ENCODE data around the gene RGSL1.

RGSL1 gene

GRCh38 chr1:182596934-182597333, 147.0 kb downstream of the RGSL1 start:
- Histone ChIP-seq H3K27me3 (ENCODE audit: control insufficient read depth, insufficient read depth, low read length) (no peaks in the 10 kb centered on the region), H3K4me1 (ENCODE audit: control insufficient read depth, low read depth, low read length) (peaks cover 8% of the 10 kb centered on the region), H3K4me3 (ENCODE audit: low read length) (no peak overlapping the region), H3K9ac (ENCODE audit: low read length) (no peak overlapping the region), H3K9me3 (ENCODE audit: control insufficient read depth, low read depth, low read length) (no peaks in the 10 kb centered on the region), H3K27ac (ENCODE audit: low read length) (no peak overlapping the region), H3K36me3 (ENCODE audit: control insufficient read depth, low read depth, low read length) (peaks cover 13% of the 10 kb centered on the region)

GRCh38 chr1:182598296-182598695, 148.3 kb downstream of the RGSL1 start:
- H3K9ac ChIP-seq (ENCODE audit: low read length), result no peak overlapping the region
- H3K9me3 ChIP-seq (ENCODE audit: control insufficient read depth, low read depth, low read length), result no peaks in the 10 kb centered on the region
- peaks cover 13% of the 10 kb centered on the region for H3K36me3 ChIP-seq (ENCODE audit: control insufficient read depth, low read depth, low read length)
- H3K27me3 ChIP-seq (ENCODE audit: control insufficient read depth, insufficient read depth, low read length), result peaks cover 9% of the 10 kb centered on the region
- peaks cover 21% of the 10 kb centered on the region for H3K4me1 ChIP-seq (ENCODE audit: control insufficient read depth, low read depth, low read length)
- H3K4me3 ChIP-seq (ENCODE audit: low read length), result no peak overlapping the region
- no peak overlapping the region for H3K27ac ChIP-seq (ENCODE audit: low read length)

- H3K27me3 ChIP-seq (ENCODE audit: control insufficient read depth, insufficient read depth, low read length), result peaks cover 16% of the 10 kb centered on the region
- no peak overlapping the region for H3K4me3 ChIP-seq (ENCODE audit: low read length)
- no peak overlapping the region for H3K27ac ChIP-seq (ENCODE audit: low read length)
- H3K36me3 ChIP-seq (ENCODE audit: control insufficient read depth, low read depth, low read length), result peaks cover 13% of the 10 kb centered on the region
- peaks cover 26% of the 10 kb centered on the region for H3K4me1 ChIP-seq (ENCODE audit: control insufficient read depth, low read depth, low read length)
- no peaks in the 10 kb centered on the region for H3K9me3 ChIP-seq (ENCODE audit: control insufficient read depth, low read depth, low read length)
- no peak overlapping the region for H3K9ac ChIP-seq (ENCODE audit: low read length)
These were observed 149.4 kb downstream of the RGSL1 start for GRCh38 chr1:182599339-182599738.

- no peak overlapping the region for H3K9ac ChIP-seq (ENCODE audit: low read length)
- H3K4me1 ChIP-seq (ENCODE audit: control insufficient read depth, low read depth, low read length), result peaks cover 29% of the 10 kb centered on the region
- no peak overlapping the region for H3K4me3 ChIP-seq (ENCODE audit: low read length)
- no peak overlapping the region for H3K27ac ChIP-seq (ENCODE audit: low read length)
- peaks cover 24% of the 10 kb centered on the region for H3K27me3 ChIP-seq (ENCODE audit: control insufficient read depth, insufficient read depth, low read length)
- H3K9me3 ChIP-seq (ENCODE audit: control insufficient read depth, low read depth, low read length), result no peaks in the 10 kb centered on the region
- H3K36me3 ChIP-seq (ENCODE audit: control insufficient read depth, low read depth, low read length), result peaks cover 13% of the 10 kb centered on the region
These were observed 150.2 kb downstream of the RGSL1 start for GRCh38 chr1:182600036-182600713.

- Histone ChIP-seq H3K9ac (ENCODE audit: low read length) (no peak overlapping the region), H3K27me3 (ENCODE audit: control insufficient read depth, insufficient read depth, low read length) (peaks cover 31% of the 10 kb centered on the region), H3K36me3 (ENCODE audit: control insufficient read depth, low read depth, low read length) (peaks cover 13% of the 10 kb centered on the region), H3K4me1 (ENCODE audit: control insufficient read depth, low read depth, low read length) (peaks cover 26% of the 10 kb centered on the region), H3K27ac (ENCODE audit: low read length) (no peak overlapping the region), H3K9me3 (ENCODE audit: control insufficient read depth, low read depth, low read length) (no peaks in the 10 kb centered on the region), H3K4me3 (ENCODE audit: low read length) (no peak overlapping the region)
These were observed 150.9 kb downstream of the RGSL1 start for GRCh38 chr1:182600745-182601415.

- Histone ChIP-seq H3K4me3 (ENCODE audit: low read length) (no peak overlapping the region), H3K27me3 (ENCODE audit: control insufficient read depth, insufficient read depth, low read length) (peaks cover 33% of the 10 kb centered on the region), H3K9ac (ENCODE audit: low read length) (no peak overlapping the region), H3K27ac (ENCODE audit: low read length) (no peak overlapping the region), H3K4me1 (ENCODE audit: control insufficient read depth, low read depth, low read length) (peaks cover 26% of the 10 kb centered on the region), H3K36me3 (ENCODE audit: control insufficient read depth, low read depth, low read length) (peaks cover 13% of the 10 kb centered on the region), H3K9me3 (ENCODE audit: control insufficient read depth, low read depth, low read length) (no peaks in the 10 kb centered on the region)
These were observed 151.5 kb downstream of the RGSL1 start for GRCh38 chr1:182601416-182601786.

GRCh38 chr1:182601913-182602312, 152.0 kb downstream of the RGSL1 start:
- Histone ChIP-seq H3K4me1 (ENCODE audit: control insufficient read depth, low read depth, low read length) (peaks cover 26% of the 10 kb centered on the region), H3K4me3 (ENCODE audit: low read length) (peak overlapping the region; percentile 12), H3K9ac (ENCODE audit: low read length) (no peak overlapping the region), H3K27me3 (ENCODE audit: control insufficient read depth, insufficient read depth, low read length) (peaks cover 37% of the 10 kb centered on the region), H3K9me3 (ENCODE audit: control insufficient read depth, low read depth, low read length) (no peaks in the 10 kb centered on the region), H3K36me3 (ENCODE audit: control insufficient read depth, low read depth, low read length) (peaks cover 13% of the 10 kb centered on the region), H3K27ac (ENCODE audit: low read length) (no peak overlapping the region)

- Histone ChIP-seq H3K27ac (ENCODE audit: low read length) (no peak overlapping the region), H3K9me3 (ENCODE audit: control insufficient read depth, low read depth, low read length) (no peaks in the 10 kb centered on the region), H3K4me1 (ENCODE audit: control insufficient read depth, low read depth, low read length) (peaks cover 26% of the 10 kb centered on the region), H3K4me3 (ENCODE audit: low read length) (peak overlapping the region; percentile 61), H3K9ac (ENCODE audit: low read length) (no peak overlapping the region), H3K27me3 (ENCODE audit: control insufficient read depth, insufficient read depth, low read length) (peaks cover 41% of the 10 kb centered on the region), H3K36me3 (ENCODE audit: control insufficient read depth, low read depth, low read length) (peaks cover 13% of the 10 kb centered on the region)
These were observed 153.1 kb downstream of the RGSL1 start for GRCh38 chr1:182602935-182603645.

- Histone ChIP-seq H3K36me3 (ENCODE audit: control insufficient read depth, low read depth, low read length) (peaks cover 13% of the 10 kb centered on the region), H3K4me1 (ENCODE audit: control insufficient read depth, low read depth, low read length) (peaks cover 26% of the 10 kb centered on the region), H3K4me3 (ENCODE audit: low read length) (peak overlapping the region; percentile 61), H3K27me3 (ENCODE audit: control insufficient read depth, insufficient read depth, low read length) (peaks cover 41% of the 10 kb centered on the region), H3K27ac (ENCODE audit: low read length) (no peak overlapping the region), H3K9ac (ENCODE audit: low read length) (peak overlapping the region; percentile 27), H3K9me3 (ENCODE audit: control insufficient read depth, low read depth, low read length) (no peaks in the 10 kb centered on the region)
These were observed 153.8 kb downstream of the RGSL1 start for GRCh38 chr1:182603646-182604174.

- peaks cover 13% of the 10 kb centered on the region for H3K36me3 ChIP-seq (ENCODE audit: control insufficient read depth, low read depth, low read length)
- no peaks in the 10 kb centered on the region for H3K9me3 ChIP-seq (ENCODE audit: control insufficient read depth, low read depth, low read length)
- peak within 1 kb of the TSS; percentile 27 for H3K9ac ChIP-seq (ENCODE audit: low read length)
- H3K4me3 ChIP-seq (ENCODE audit: low read length), result peak within 1 kb of the TSS; percentile 61
- peaks cover 43% of the 10 kb centered on the region for H3K27me3 ChIP-seq (ENCODE audit: control insufficient read depth, insufficient read depth, low read length)
- H3K27ac ChIP-seq (ENCODE audit: low read length), result no peak within 1 kb of the TSS
- peaks cover 26% of the 10 kb centered on the region for H3K4me1 ChIP-seq (ENCODE audit: control insufficient read depth, low read depth, low read length)
These were observed 154.5 kb downstream of the RGSL1 start, which contains the start of gene RGS16 for GRCh38 chr1:182604175-182605164. RGS16 (minus strand) TSS chr1:182604389; CDS start chr1:182604259, 130 bp downstream.
